ENCODE measurements around the gene ZNF189.

Gene ZNF189

DNA sequence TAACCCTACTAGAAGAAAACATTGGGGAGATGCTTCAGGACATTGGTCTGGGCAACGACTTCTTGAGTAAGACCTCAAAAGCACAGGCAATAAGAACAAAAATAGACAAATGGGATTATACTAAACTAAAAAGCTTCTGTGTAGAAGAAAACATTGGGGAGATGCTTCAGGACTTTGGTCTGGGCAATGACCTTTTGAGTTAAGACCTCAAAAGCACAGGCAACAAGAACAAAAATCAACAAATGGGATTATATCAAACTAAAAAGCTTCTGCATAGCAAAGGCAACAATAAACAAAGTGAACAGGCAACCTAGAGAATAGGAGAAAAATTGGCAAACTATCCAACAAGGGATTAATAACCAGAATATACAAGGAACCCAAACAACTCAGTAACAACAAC lies 4.0 kb upstream of the ZNF189 start:
- H3K9ac ChIP-seq = no peak overlapping the region

DNA sequence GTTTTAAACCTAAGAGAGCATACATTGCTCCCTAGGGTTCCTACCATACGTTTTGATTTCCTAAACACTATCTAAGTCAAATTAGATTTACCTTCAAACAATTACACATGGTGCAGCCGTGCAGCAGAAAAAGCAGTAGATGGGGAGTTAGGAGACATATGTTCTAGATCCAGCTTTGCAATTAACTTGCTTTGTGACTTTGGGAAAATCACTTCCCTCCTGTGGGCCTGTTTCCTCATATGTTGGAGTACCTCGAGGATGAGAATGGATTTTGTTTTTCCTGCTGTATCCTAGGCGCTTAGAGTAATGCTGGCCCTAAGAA lies 944 bp upstream of the ZNF189 start:
- Histone ChIP-seq H3K4me3 (peak overlapping the region; percentile 88), H3K4me1 (peaks cover 34% of the 10 kb centered on the region), H3K9ac (peak overlapping the region; percentile 93), H3K27me3 (no peaks in the 10 kb centered on the region), H3K27ac (peak overlapping the region; percentile 92), H3K36me3 (peaks cover 66% of the 10 kb centered on the region), H4K20me1 (peaks cover under 1% of the 10 kb centered on the region; the same call in 1 of the 2 replicates), H3K4me2 (peak overlapping the region; percentile 87), H3K9me3 (peaks cover 51% of the 10 kb centered on the region)
- no peak for TF ChIP-seq Cebpa-rat (IDR thresholded peaks at IDR 0.05)

More for the DNA sequence above, 4.0 kb upstream of the ZNF189 start:
- no peak for TF ChIP-seq Cebpa-rat (IDR thresholded peaks at IDR 0.05)
- Histone ChIP-seq H4K20me1 (peaks cover 26% of the 10 kb centered on the region; the same call in 1 of the 2 replicates), H3K4me1 (peaks cover 19% of the 10 kb centered on the region), H3K9me3 (peaks cover 42% of the 10 kb centered on the region), H3K4me3 (no peak overlapping the region), H3K27ac (no peak overlapping the region), H3K36me3 (peaks cover 56% of the 10 kb centered on the region), H3K4me2 (no peak overlapping the region), H3K27me3 (no peaks in the 10 kb centered on the region)

DNA sequence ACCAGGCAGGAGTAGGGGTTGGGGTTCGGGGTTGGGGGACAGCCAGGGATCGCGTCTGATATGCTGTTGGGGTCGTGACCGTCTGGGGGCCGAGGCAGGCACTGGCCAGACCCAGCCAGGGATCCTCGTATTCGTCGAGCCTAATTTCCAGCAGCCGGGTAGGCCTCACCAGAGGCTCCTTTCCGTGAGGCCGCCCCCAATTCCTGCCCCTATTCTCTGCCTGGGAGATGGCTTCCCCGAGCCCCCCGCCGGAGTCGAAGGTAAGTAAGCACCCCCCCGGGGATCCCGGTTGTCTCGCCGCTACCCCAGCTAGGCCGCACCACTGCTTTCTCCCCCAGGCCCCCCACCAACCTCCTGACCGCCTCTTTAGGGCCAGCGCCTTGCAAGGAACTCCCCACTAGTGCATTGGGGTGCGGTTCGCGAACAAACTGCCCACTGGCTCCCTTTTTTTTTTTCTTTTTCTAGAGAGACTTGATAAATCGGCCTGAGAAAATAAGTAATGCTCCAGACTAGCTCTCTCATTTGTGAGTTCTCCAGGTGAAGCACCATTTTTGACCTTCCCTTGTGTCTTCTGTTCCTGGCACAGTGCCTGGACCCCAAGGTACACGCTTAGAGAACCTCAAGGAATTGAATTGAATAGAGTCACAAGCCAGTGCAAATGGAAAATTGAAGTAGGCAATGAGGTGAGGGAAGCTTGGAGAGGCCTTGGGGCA lies 435 bp downstream of the ZNF189 start:
- Histone ChIP-seq H3K9ac (peak overlapping the region; percentile 95), H3K4me1 (peaks cover 34% of the 10 kb centered on the region), H3K27ac (peak overlapping the region; percentile 88), H3K4me2 (peak overlapping the region; percentile 87), H3K9me3 (peaks cover 51% of the 10 kb centered on the region), H4K20me1 (no peaks in the 10 kb centered on the region), H3K4me3 (peak overlapping the region; percentile 88), H3K36me3 (peaks cover 68% of the 10 kb centered on the region), H3K27me3 (no peaks in the 10 kb centered on the region)
- no peak for TF ChIP-seq Cebpa-rat (IDR thresholded peaks at IDR 0.05)

DNA sequence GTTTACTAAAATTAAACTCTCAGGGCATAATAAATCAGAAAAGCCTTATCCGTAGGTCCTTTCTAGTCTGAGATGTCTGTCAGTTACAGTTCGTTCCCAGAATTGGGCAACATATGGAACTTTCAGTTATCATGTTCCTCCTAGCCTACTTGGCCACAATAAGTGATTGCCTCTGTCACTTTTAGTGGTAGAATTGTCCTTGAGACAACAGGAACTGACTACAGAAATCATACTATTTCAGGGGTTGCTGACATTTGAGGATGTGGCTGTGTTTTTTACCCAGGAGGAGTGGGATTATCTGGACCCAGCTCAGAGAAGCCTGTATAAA lies 956 bp downstream of the ZNF189 start:
- no peak for TF ChIP-seq Cebpa-rat (IDR thresholded peaks at IDR 0.05)
- peaks cover 65% of the 10 kb centered on the region for H3K36me3 ChIP-seq
- H3K9ac ChIP-seq = peak overlapping the region; percentile 95
- H3K9me3 ChIP-seq = peaks cover 46% of the 10 kb centered on the region
- no peaks in the 10 kb centered on the region for H4K20me1 ChIP-seq
- peak overlapping the region; percentile 88 for H3K27ac ChIP-seq
- H3K4me2 ChIP-seq = peak overlapping the region; percentile 87
- peaks cover 34% of the 10 kb centered on the region for H3K4me1 ChIP-seq
- no peaks in the 10 kb centered on the region for H3K27me3 ChIP-seq
- peak overlapping the region; percentile 88 for H3K4me3 ChIP-seq

DNA sequence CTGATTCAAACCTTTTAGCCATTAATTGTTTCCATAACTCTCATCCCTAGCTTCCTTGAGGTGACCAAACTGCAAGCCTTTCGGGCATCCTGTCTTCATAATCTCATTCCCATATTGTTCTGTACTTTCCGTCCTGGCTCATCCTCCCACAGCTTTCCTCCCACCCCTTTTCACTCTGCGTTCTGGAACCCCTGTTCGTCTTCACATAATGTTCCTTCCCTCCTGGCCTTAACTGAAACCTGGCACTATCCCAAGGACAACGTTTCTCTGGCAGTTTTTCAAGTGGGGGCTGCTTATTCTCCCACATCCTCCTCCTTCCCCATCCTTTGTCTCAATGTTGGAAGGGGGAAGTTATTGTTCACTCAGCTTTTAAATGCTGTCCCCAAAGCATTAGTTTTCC lies 1.5 kb downstream of the ZNF189 start:
- H3K9ac ChIP-seq = peak overlapping the region; percentile 95; the same call in 1 of the 2 replicates
- peaks cover 67% of the 10 kb centered on the region for H3K36me3 ChIP-seq
- no peak overlapping the region for H3K27ac ChIP-seq
- no peaks in the 10 kb centered on the region for H4K20me1 ChIP-seq
- no peak for TF ChIP-seq Cebpa-rat (IDR thresholded peaks at IDR 0.05)
- H3K4me1 ChIP-seq = peaks cover 34% of the 10 kb centered on the region
- peaks cover 46% of the 10 kb centered on the region for H3K9me3 ChIP-seq
- peak overlapping the region; percentile 87 for H3K4me2 ChIP-seq
- no peaks in the 10 kb centered on the region for H3K27me3 ChIP-seq
- peak overlapping the region; percentile 88 for H3K4me3 ChIP-seq

DNA sequence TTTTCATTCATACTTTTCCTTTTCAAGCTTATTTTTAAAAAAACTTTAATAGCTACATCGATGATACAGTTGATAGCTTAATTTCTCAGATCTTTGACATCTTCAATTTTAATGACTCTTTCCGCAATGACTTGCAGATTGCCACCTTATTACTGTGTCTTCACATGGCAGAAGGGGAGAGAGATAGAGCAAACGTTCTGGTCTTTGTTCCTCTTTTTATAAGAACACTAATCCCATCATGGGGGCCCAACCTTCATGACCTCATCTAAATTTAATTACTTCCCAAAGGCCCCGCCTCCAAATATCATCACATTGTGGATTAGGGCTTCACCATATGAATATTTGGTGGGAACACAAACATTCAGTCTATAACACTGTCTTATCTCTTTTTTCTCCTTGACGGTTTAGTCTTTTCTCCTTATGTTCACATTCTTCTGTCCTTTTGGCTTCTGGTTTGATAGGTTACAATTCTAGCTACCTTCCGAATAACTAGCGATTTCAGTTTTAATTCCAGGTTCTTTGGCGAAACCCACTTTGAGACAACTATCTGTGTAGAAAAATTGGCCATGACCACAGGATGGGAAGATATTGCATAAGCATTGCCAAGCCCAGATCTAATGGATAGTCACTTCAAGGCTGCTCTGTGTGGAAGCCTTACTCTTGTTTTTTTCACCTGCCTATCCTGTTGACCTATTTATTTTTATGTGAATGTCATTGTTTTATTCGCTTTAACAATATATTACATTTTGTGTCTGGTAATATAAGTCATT lies 5.0 kb downstream of the ZNF189 start:
- no peak overlapping the region for H3K4me2 ChIP-seq

DNA sequence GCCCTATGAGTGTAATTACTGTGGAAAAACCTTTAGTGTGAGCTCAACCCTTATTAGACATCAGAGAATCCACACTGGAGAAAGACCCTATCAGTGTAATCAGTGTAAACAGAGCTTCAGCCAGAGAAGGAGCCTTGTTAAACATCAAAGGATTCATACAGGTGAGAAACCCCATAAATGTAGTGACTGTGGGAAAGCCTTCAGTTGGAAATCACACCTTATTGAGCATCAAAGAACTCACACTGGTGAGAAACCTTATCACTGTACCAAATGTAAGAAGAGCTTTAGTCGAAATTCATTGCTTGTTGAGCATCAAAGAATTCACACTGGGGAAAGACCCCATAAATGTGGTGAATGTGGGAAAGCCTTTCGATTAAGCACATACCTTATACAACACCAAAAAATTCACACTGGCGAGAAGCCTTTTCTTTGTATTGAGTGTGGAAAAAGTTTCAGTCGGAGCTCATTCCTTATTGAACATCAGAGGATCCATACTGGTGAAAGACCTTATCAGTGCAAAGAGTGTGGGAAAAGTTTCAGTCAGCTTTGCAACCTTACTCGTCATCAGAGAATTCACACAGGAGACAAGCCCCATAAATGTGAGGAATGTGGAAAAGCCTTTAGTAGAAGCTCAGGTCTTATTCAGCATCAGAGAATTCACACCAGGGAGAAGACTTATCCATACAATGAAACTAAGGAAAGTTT lies 9.9 kb downstream of the ZNF189 start:
- H3K9me3 ChIP-seq = peaks cover 95% of the 10 kb centered on the region

More for the DNA sequence above, 5.0 kb downstream of the ZNF189 start:
- Histone ChIP-seq H3K27ac (no peak overlapping the region), H3K9ac (no peak overlapping the region), H3K9me3 (peaks cover 68% of the 10 kb centered on the region), H3K4me3 (no peak overlapping the region), H3K36me3 (peaks cover 84% of the 10 kb centered on the region), H3K27me3 (no peaks in the 10 kb centered on the region), H3K4me1 (peaks cover 17% of the 10 kb centered on the region), H4K20me1 (no peaks in the 10 kb centered on the region)
- TF ChIP-seq Cebpa-rat (IDR thresholded peaks at IDR 0.05) = no peak

DNA sequence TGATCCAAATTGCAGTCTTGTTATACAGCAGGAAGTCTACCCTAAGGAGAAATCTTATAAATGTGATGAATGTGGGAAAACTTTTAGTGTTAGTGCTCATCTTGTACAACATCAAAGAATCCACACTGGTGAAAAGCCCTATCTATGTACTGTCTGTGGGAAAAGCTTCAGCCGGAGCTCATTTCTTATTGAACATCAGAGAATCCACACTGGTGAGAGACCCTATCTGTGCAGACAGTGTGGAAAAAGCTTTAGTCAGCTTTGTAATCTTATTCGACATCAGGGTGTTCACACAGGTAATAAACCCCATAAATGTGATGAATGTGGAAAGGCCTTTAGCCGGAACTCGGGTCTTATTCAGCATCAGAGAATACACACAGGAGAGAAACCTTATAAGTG lies 10.4 kb downstream of the ZNF189 start:
- no peaks in the 10 kb centered on the region for H3K27me3 ChIP-seq
- H3K9me3 ChIP-seq = peaks cover 93% of the 10 kb centered on the region
- no peak overlapping the region for H3K27ac ChIP-seq
- no peak overlapping the region for H3K9ac ChIP-seq
- H3K4me3 ChIP-seq = no peak overlapping the region; the same call in 1 of the 2 replicates
- no peak for TF ChIP-seq Cebpa-rat (IDR thresholded peaks at IDR 0.05)
- H3K4me1 ChIP-seq = peaks cover 4% of the 10 kb centered on the region; the same call in 1 of the 2 replicates
- H3K4me2 ChIP-seq = no peak overlapping the region
- no peaks in the 10 kb centered on the region for H4K20me1 ChIP-seq
- peaks cover 79% of the 10 kb centered on the region for H3K36me3 ChIP-seq

More for the DNA sequence above, 9.9 kb downstream of the ZNF189 start:
- Histone ChIP-seq H3K4me1 (peaks cover 4% of the 10 kb centered on the region; the same call in 1 of the 2 replicates), H3K27ac (no peak overlapping the region), H3K27me3 (no peaks in the 10 kb centered on the region), H3K4me2 (no peak overlapping the region), H3K9ac (no peak overlapping the region), H3K36me3 (peaks cover 82% of the 10 kb centered on the region), H3K4me3 (peak overlapping the region; percentile 7), H4K20me1 (no peaks in the 10 kb centered on the region)
- TF ChIP-seq Cebpa-rat (IDR thresholded peaks at IDR 0.05) = no peak

DNA sequence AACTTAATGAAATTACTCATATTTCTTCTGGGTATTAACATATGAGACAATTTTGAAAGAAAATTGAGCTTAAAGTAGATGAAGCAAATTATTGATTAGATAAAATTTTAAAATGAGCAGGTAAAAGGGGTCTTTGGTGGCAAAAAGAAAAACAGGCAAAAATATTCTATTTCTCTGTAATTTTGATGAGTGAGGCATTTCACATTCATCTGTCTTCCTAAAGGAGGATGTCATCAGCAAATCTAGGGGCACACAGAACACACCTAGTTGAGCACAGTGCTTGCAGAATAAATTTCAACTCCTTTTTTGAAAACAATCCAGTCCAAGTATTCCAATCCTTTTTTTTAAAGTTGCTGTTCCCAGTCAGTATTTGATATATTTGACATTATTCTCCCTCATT lies 16.2 kb downstream of the ZNF189 start:
- Histone ChIP-seq H3K4me2 (no peak overlapping the region), H3K4me1 (peaks cover 15% of the 10 kb centered on the region), H3K27me3 (no peaks in the 10 kb centered on the region), H3K9me3 (peaks cover 53% of the 10 kb centered on the region), H4K20me1 (peaks cover 13% of the 10 kb centered on the region; the same call in 1 of the 2 replicates), H3K9ac (no peak overlapping the region), H3K4me3 (no peak overlapping the region), H3K27ac (no peak overlapping the region), H3K36me3 (peaks cover 33% of the 10 kb centered on the region)
- no peak for TF ChIP-seq Cebpa-rat (IDR thresholded peaks at IDR 0.05)
